ENCODE data around the gene MYO1H.

- no peak for TF ChIP-seq CTCF (IDR thresholded peaks at IDR 0.05; ENCODE audit: low read depth, low read length)
- TF ChIP-seq EZH2phosphoT487 (IDR thresholded peaks at IDR 0.05; ENCODE audit: low read depth): no peak
Measured at GRCh38 chr12:109302770-109303169, 44.9 kb upstream of the MYO1H start.

All from OCI-LY3 (cell line).